Measurements from ENCODE around the gene PSG2.
"Not testable (repeated sequence)": the region's sequence is repeated elsewhere in the genome, so short reads cannot be mapped to it uniquely, and the experiment has no call there.

Gene PSG2

GRCh38 chr19:43062418-43062817 is 20.1 kb downstream of the PSG2 start:
- not testable (repeated sequence) for DNase-seq

- not testable (repeated sequence) for DNase-seq
These were observed 21.2 kb downstream of the PSG2 start for GRCh38 chr19:43061326-43061725.

- not testable (repeated sequence) for DNase-seq
These were observed 22.2 kb downstream of the PSG2 start for GRCh38 chr19:43060254-43060653.

- not testable (repeated sequence) for DNase-seq
These were observed 23.0 kb downstream of the PSG2 start for GRCh38 chr19:43059482-43059881.

- DNase-seq, result not testable (repeated sequence)
These were observed 24.1 kb downstream of the PSG2 start for GRCh38 chr19:43058440-43058839.

- DNase-seq, result not testable (repeated sequence)
These were observed 34.5 kb downstream of the PSG2 start for GRCh38 chr19:43047966-43048365.

GRCh38 chr19:43046578-43046977 is 35.9 kb downstream of the PSG2 start:
- not testable (repeated sequence) for DNase-seq

GRCh38 chr19:43043492-43044180 is 38.9 kb downstream of the PSG2 start:
- DNase-seq, result not testable (repeated sequence)

GRCh38 chr19:43031645-43032044 is 50.9 kb downstream of the PSG2 start:
- not testable (repeated sequence) for DNase-seq

- DNase-seq, result no peak
These were observed 53.6 kb downstream of the PSG2 start for GRCh38 chr19:43028866-43029265.

GRCh38 chr19:43027985-43028384 is 54.5 kb downstream of the PSG2 start:
- DNase-seq, result not testable (repeated sequence)

GRCh38 chr19:43027061-43027460 is 55.4 kb downstream of the PSG2 start:
- not testable (repeated sequence) for DNase-seq

- DNase-seq, result not testable (repeated sequence)
These were observed 56.1 kb downstream of the PSG2 start, which contains the start of gene PSG11 for GRCh38 chr19:43026369-43026768. TSS of gene PSG11 (minus strand) at chr19:43026469. CDS start at chr19:43026372, 97 bp downstream.

- not testable (repeated sequence) for DNase-seq
These were observed 60.4 kb downstream of the PSG2 start for GRCh38 chr19:43022098-43022497.

GRCh38 chr19:43021629-43022028 is 60.9 kb downstream of the PSG2 start:
- DNase-seq, result not testable (repeated sequence)

GRCh38 chr19:43019588-43019987 is 62.9 kb downstream of the PSG2 start:
- DNase-seq, result not testable (repeated sequence)

All from SIG-M5 (cell line).